Mucosa of descending colon (tissue), 3 donors: ENCODE results near the gene POLA1. TPM values are rescaled to one million over a fixed set of nuclear protein-coding genes. Genes with fewer than 3 reads are reported as not detected.
"Not testable (repeated sequence)": the region's sequence is repeated elsewhere in the genome, so short reads cannot be mapped to it uniquely, and the experiment has no call there.

Experiments used
- ATAC-seq: fragments of 200-7000 bp; cut with Tn5 transposase; one replicate; pipeline ENCODE4 v1.9.1; 2020; ENCODE audit warnings: mild to moderate bottlenecking, moderate library complexity
- DNase-seq, 3 donors: peaks; one replicate each; pipeline ENCODE4 v3.0.0-alpha.2; 2020
- H3K36me3 ChIP-seq: fragments of 200-600 bp; one replicate; pipeline ENCODE4 v1.8.0; 2021; ENCODE audit warnings: low read depth, mild to moderate bottlenecking
- H3K4me1 ChIP-seq: fragments of 200-600 bp; one replicate; pipeline ENCODE4 v1.8.0; 2021; ENCODE audit warnings: low read depth, mild to moderate bottlenecking
- H3K4me3 ChIP-seq: fragments of 200-600 bp; one replicate; pipeline ENCODE4 v1.8.0; 2021; ENCODE audit warnings: mild to moderate bottlenecking
- H3K9me3 ChIP-seq: fragments of 200-600 bp; one replicate; pipeline ENCODE4 v1.8.0; 2021; ENCODE audit warnings: mild to moderate bottlenecking
- intact Hi-C, 2 donors: fragments of 100-400 bp; cut with DNase I in 1 of 2; cut with micrococcal nuclease in 1 of 2; formaldehyde crosslinking; loops; one replicate each; pipeline versions ENCODE4 v1.11.0 to v1.11.1; 2022; cut with DNase I, micrococcal nuclease
- total RNA-seq, 3 donors: library from RNA; stranded (reverse); fragmentation: NEBNext Ultra II Directional in 2 of 3; extraction: Animal tissue kit (Norgen Biotek cat#: 25700) in 2 of 3; gene quantifications; one replicate each; pipeline versions ENCODE4 v1.2.1 to v1.2.4, GENCODE V29; 2021 to 2023
- TF ChIP-seq, protein P1 (sequence below): fragments of 200-600 bp; IDR thresholded peaks from one replicate; pipeline ENCODE4 v1.8.0; 2022; ENCODE audit warnings: antibody characterized with exemption, mild to moderate bottlenecking
- donor health status: DM: no; HTN: no; CAD: no; lungs with moderate emphysema.
- donor health status: DM: no; HTN: no; CAD: no.
- donor health status: DM: no; HTN: yes; CAD: no.

POLA1 gene
- total RNA-seq, 3 donors from 2014 or later, result 11.5 to 14.4 (median 12.5) TPM

DNA sequence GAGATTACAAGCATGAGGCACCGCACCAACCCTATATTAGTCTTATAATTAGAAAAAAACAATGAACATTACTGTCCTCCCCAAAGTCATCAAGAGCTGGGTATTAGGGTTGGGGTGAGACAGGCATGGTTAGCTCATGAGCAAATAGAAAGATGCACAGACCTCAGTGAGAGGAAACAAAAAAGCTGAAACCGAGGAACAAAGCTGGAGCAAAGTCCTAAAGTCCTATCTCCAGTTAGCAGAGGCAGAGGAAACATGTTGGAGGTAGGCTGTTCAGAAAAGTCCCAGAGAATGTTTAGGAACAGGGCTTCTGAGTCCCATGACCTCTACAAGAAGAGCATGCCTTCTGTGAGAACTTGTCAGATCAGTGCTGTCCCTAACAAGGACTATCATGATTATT is 41.9 kb upstream of the POLA1 start:
- ATAC-seq, result no peak
- Histone ChIP-seq H3K4me3 (no peak overlapping the region), H3K9me3 (no peaks in the 10 kb centered on the region), H3K4me1 (no peaks in the 10 kb centered on the region), H3K36me3 (no peaks in the 10 kb centered on the region)
- intact Hi-C loops, result no loop called here
- TF ChIP-seq, protein P1, sequence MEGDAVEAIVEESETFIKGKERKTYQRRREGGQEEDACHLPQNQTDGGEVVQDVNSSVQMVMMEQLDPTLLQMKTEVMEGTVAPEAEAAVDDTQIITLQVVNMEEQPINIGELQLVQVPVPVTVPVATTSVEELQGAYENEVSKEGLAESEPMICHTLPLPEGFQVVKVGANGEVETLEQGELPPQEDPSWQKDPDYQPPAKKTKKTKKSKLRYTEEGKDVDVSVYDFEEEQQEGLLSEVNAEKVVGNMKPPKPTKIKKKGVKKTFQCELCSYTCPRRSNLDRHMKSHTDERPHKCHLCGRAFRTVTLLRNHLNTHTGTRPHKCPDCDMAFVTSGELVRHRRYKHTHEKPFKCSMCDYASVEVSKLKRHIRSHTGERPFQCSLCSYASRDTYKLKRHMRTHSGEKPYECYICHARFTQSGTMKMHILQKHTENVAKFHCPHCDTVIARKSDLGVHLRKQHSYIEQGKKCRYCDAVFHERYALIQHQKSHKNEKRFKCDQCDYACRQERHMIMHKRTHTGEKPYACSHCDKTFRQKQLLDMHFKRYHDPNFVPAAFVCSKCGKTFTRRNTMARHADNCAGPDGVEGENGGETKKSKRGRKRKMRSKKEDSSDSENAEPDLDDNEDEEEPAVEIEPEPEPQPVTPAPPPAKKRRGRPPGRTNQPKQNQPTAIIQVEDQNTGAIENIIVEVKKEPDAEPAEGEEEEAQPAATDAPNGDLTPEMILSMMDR, result no peak
- DNase-seq, result no peak

DNA sequence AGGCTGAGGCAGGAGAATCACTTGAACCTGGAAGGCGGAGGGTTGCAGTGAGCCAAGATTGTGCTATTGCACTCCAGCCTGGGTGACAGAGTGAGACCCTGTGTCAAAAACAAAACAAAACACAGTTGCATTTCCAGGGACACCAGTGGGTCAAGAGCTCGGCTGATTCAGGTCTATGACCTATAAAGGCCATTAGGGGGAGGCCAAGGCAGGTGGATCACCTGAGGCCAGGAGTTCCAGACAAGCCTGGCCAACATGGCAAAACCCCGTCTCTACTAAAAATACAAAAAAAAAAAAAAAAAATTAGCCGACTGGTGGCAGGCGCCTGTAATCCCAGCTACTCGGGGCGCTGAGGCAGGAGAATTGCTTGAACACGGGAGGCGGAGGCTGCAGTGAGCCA is 38.0 kb upstream of the POLA1 start:
- ATAC-seq, DNase-seq, H3K4me3 ChIP-seq, H3K36me3 ChIP-seq, H3K9me3 ChIP-seq, H3K4me1 ChIP-seq, intact Hi-C loops: not testable (repeated sequence)

DNA sequence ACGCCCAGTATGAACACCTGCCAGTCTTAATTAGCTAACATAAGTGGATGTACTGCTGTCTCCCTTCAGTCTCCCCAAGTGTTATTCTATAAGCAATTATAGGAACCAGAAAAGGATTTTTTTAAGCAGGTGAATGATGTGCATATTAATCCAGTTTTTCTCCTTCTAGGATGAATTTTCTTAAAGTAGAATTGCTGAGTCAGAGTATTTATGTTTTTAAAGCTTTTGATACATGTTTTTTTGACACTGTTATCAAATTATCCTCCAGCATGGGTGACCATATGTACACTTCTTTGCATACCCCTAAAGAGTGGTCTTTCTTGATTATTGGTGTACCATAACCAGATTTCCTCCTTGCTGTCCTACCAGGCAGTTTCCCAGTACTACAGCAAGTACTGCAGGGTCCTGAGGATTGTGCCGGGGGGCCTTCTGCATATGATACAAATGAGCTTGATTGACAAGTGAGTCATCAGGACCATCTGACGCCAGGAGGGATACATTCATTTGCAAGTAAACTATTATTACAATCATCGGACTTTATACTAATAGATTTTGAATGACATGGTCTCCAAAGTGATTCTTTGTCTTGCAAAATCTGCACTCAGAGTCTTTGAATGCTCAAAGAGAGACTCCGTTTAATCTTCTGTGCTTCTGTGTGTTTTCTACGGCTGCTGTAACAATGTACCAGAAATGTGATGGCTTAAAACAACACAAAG is 35.9 kb upstream of the POLA1 start:
- H3K36me3 ChIP-seq, result no peaks in the 10 kb centered on the region
- intact Hi-C loops, result no loop called here
- ATAC-seq (no peak), DNase-seq (no peak)
- H3K4me1 ChIP-seq, result no peaks in the 10 kb centered on the region
- TF ChIP-seq, protein P1, result no peak
- no peaks in the 10 kb centered on the region for H3K9me3 ChIP-seq
- H3K4me3 ChIP-seq, result no peak overlapping the region

DNA sequence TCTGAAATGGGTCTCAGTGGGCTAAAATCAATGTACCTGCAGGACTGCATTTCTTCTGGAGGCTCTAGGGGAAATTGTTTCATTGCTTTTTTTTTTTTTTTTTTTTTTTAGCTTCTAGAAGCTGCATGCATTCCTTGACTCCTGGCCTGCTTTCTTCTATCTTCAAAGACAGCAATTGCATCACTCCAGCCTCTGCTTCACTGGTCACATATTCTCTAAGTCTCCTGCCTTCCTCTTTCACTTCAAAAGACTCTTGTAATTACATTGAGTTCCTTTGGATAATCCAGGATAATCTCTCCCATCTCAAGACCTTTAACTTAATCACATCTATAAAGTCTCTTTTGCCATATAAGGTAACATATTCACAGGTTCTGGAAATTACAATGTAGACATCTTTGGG is 35.3 kb upstream of the POLA1 start:
- intact Hi-C loops, result no loop called here
- H3K4me1 ChIP-seq, result no peaks in the 10 kb centered on the region
- H3K4me3 ChIP-seq, result no peak overlapping the region
- no peak for DNase-seq
- ATAC-seq, result no peak
- TF ChIP-seq, protein P1, result no peak
- H3K9me3 ChIP-seq, result no peaks in the 10 kb centered on the region
- H3K36me3 ChIP-seq, result no peaks in the 10 kb centered on the region

DNA sequence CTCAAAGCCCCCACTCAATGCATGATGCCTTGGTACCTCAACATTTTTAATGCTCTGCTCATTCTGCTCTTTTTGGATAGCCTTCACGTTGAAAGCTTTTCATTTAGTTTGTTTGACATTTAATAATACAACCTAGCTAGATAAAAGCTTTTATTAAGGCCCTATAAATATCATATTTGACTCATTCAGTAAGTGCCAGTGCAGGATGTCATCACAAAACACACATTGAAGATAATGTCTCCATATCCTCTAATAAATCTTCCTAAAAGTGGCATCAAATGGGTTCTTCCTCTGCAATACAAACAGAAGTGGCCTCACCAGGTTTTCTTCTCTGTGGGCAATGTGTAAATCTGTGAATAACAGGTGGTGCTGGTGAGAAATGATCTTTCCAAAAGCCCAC is 34.6 kb upstream of the POLA1 start:
- intact Hi-C loops, result no loop called here
- no peak overlapping the region for H3K4me3 ChIP-seq
- TF ChIP-seq, protein P1, result no peak
- H3K36me3 ChIP-seq, result no peaks in the 10 kb centered on the region
- no peak for DNase-seq
- H3K4me1 ChIP-seq, result no peaks in the 10 kb centered on the region
- no peak for ATAC-seq
- H3K9me3 ChIP-seq, result no peaks in the 10 kb centered on the region

DNA sequence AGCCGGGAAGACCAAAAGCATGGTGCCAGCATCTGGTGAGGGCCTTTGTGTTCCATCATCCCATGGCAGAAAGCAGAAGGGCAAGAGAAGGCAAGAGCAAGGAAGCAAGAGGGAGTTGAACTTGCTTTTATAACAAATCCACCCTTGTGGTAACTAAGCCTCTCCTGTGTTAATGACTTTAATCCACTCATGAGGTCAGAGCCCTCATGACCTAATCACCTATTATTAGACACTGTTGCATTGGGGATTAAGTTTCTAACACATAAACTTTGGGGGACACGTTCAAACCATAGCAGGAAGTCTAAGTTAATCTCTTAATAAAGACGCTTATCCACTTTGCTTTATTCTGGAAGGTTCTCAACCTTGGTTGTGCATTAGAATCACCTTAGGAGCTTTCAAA is 34.1 kb upstream of the POLA1 start:
- Histone ChIP-seq H3K9me3 (no peaks in the 10 kb centered on the region), H3K4me1 (no peaks in the 10 kb centered on the region), H3K36me3 (no peaks in the 10 kb centered on the region), H3K4me3 (no peak overlapping the region)
- intact Hi-C loops, result no loop called here
- TF ChIP-seq, protein P1, result no peak
- no peak for DNase-seq
- no peak for ATAC-seq
